NT2/D1 (cell line): ENCODE data around the gene COL5A3.

ENCODE experiments used
- YY1 ChIP-seq: IDR thresholded peaks from 2 replicates; pipeline ENCODE4 v1.6.1; 2011; ENCODE audit not compliant: insufficient read length, insufficient read depth
- ZNF274 ChIP-seq: IDR thresholded peaks from 2 replicates; pipeline ENCODE4 v1.6.1; 2011; ENCODE audit warnings: mild to moderate bottlenecking, low read depth, low read length

DNA sequence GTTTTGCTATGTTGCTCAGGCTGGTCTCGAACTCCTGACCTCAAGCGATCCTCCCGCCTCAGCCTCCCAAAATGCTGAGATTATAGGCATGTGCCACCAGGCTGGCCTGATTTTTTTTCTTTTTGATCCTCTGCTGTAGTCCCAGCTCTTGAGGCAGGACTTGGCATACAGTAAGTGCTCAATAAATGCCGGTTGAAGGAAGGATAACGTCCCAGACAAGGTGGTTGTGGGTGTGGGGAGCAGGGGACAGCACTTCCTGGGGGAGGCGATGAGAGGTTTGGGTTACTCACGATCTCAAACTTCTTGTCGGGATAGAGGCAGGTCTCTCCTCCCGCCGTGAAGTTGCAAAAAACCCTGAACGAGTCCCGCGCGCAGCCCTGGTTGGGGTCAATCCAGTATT is 44.3 kb downstream of the COL5A3 start:
- TF ChIP-seq ZNF274 (no peak), YY1 (no peak)
